Activated CD8-positive, alpha-beta memory T cell treated with anti-CD3 and anti-CD28 coated beads for 36 hours (primary cell): ENCODE measurements around the gene POLR1G. TPM values are rescaled to one million over a fixed set of nuclear protein-coding genes. Genes with fewer than 3 reads are reported as not detected.

Experiments
- CTCF ChIA-PET: fragments of 350-600 bp; sonication (Branson Sonifier 250); formaldehyde crosslinking; loops from one replicate; lab custom pipeline; 2021; ENCODE audit warnings: antibody characterized with exemption; lab: Charles Lee
- POLR2A ChIA-PET: fragments of 350-600 bp; sonication (Branson Sonifier 250); formaldehyde crosslinking; loops from one replicate; lab custom pipeline; 2021; ENCODE audit warnings: antibody characterized with exemption; lab: Charles Lee
- total RNA-seq, 2 experiments: library from RNA; stranded (reverse); gene quantifications; one replicate each; pipeline ENCODE4 v1.2.3, GENCODE V29; 2021

The POLR1G gene
- total RNA-seq, result 10 to 100 TPM; 30.6 to 32.4 TPM

- ChIA-PET POLR2A (no interaction called here), CTCF (interaction anchor here (1.0 to 1.5 kb wide), 4 partner anchors 33 to 79 kb away, joined by 3 to 8 read pairs (median 6); no protein-coding TSS in a partner anchor)
Measured at GRCh38 chr19:45406226-45407090, at the start of gene POLR1G. TSS of gene POLR1G (plus strand) at chr19:45406644. CDS start at chr19:45406697, 53 bp downstream.

GRCh38 chr19:45356760-45357444 lies 49.5 kb upstream of the POLR1G start:
- CTCF ChIA-PET, result interaction anchor here (0.6 kb wide), 2 partner anchors 46 to 916 kb away, joined by 3 read pairs; no protein-coding TSS in a partner anchor

GRCh38 chr19:45357445-45357783 lies 49.0 kb upstream of the POLR1G start:
- CTCF ChIA-PET, result interaction anchor here (0.6 kb wide), 1 partner anchor 47 kb away, joined by 3 read pairs; no protein-coding TSS in a partner anchor
- POLR2A ChIA-PET, result no interaction called here

More at GRCh38 chr19:45356760-45357444, 49.5 kb upstream of the POLR1G start:
- POLR2A ChIA-PET, result no interaction called here

- CTCF ChIA-PET, result no interaction called here
Measured at GRCh38 chr19:45358213-45358792, 48.1 kb upstream of the POLR1G start.

GRCh38 chr19:45361608-45362007 lies 44.8 kb upstream of the POLR1G start:
- ChIA-PET POLR2A (no interaction called here), CTCF (no interaction called here)

More at GRCh38 chr19:45358213-45358792, 48.1 kb upstream of the POLR1G start:
- POLR2A ChIA-PET, result no interaction called here

GRCh38 chr19:45362291-45362690 lies 44.2 kb upstream of the POLR1G start:
- CTCF ChIA-PET, result no interaction called here
- POLR2A ChIA-PET, result no interaction called here

- ChIA-PET CTCF (interaction anchor here (0.6 kb wide), 1 partner anchor 122 kb away, joined by 3 read pairs; no protein-coding TSS in a partner anchor), POLR2A (no interaction called here)
Measured at GRCh38 chr19:45363861-45364459, 42.5 kb upstream of the POLR1G start.

GRCh38 chr19:45364696-45365095 lies 41.7 kb upstream of the POLR1G start:
- CTCF ChIA-PET, result no interaction called here

GRCh38 chr19:45368127-45368526 lies 38.3 kb upstream of the POLR1G start:
- POLR2A ChIA-PET, result no interaction called here
- CTCF ChIA-PET, result interaction anchor here (0.8 to 1.4 kb wide), 2 partner anchors 29 to 110 kb away, joined by 3 to 4 read pairs; no protein-coding TSS in a partner anchor

More at GRCh38 chr19:45364696-45365095, 41.7 kb upstream of the POLR1G start:
- POLR2A ChIA-PET, result no interaction called here

- CTCF ChIA-PET, result interaction anchor here (0.8 to 3.1 kb wide), 3 partner anchors 30 to 110 kb away, joined by 3 to 9 read pairs (median 4); no protein-coding TSS in a partner anchor
Measured at GRCh38 chr19:45368737-45369340, 37.6 kb upstream of the POLR1G start.

GRCh38 chr19:45370410-45371204 lies 35.8 kb upstream of the POLR1G start, which contains the start of gene ERCC2:
TSS of gene ERCC2 (minus strand) at chr19:45370573. CDS start at chr19:45370540, 33 bp downstream.
- ChIA-PET POLR2A (interaction anchor here (1.0 kb wide), 1 partner anchor 68 kb away, joined by 3 read pairs; no protein-coding TSS in a partner anchor), CTCF (interaction anchor here (3.1 kb wide), 1 partner anchor 32 kb away, joined by 9 read pairs; no protein-coding TSS in a partner anchor)

More at GRCh38 chr19:45368737-45369340, 37.6 kb upstream of the POLR1G start:
- POLR2A ChIA-PET, result no interaction called here

GRCh38 chr19:45376045-45376724 lies 30.3 kb upstream of the POLR1G start:
- ChIA-PET CTCF (interaction anchor here (1.1 kb wide), 1 partner anchor 63 kb away, joined by 3 read pairs; no protein-coding TSS in a partner anchor), POLR2A (no interaction called here)

GRCh38 chr19:45380107-45380506 lies 26.3 kb upstream of the POLR1G start:
- CTCF ChIA-PET, result interaction anchor here (1.2 kb wide), 1 partner anchor 105 kb away, joined by 3 read pairs; no protein-coding TSS in a partner anchor

GRCh38 chr19:45382426-45382825 lies 24.0 kb upstream of the POLR1G start:
- CTCF ChIA-PET, result no interaction called here
- POLR2A ChIA-PET, result no interaction called here

More at GRCh38 chr19:45380107-45380506, 26.3 kb upstream of the POLR1G start:
- POLR2A ChIA-PET, result no interaction called here

GRCh38 chr19:45385392-45386221 lies 20.8 kb upstream of the POLR1G start:
- ChIA-PET POLR2A (no interaction called here), CTCF (interaction anchor here (0.6 kb wide), 1 partner anchor 300 kb away, joined by 4 read pairs; no protein-coding TSS in a partner anchor)

- POLR2A ChIA-PET, result no interaction called here
- CTCF ChIA-PET, result no interaction called here
Measured at GRCh38 chr19:45391346-45391745, 15.1 kb upstream of the POLR1G start.
